GM18507 (cell line): ENCODE data around the gene NKRF.
A peak's percentile ranks its signal among the peaks of the same experiment; 100 is the strongest.
"Not testable (repeated sequence)": the region's sequence is repeated elsewhere in the genome, so short reads cannot be mapped to it uniquely, and the experiment has no call there.

Source experiments
- DNase-seq: peaks from one replicate; pipeline ENCODE4 v3.0.0; 2011; ENCODE audit warnings: low read depth; ENCODE audit not compliant: insufficient read length; ENCODE audit errors: extremely low spot score
- FAIRE-seq: peaks from 2 replicates; lab custom pipeline; 2011; peaks lifted over from hg19 to GRCh38; lab: Jason Lieb, UNC

Gene NKRF

GRCh38 chrX:119606280-119607017 is at the start of gene NKRF:
Gene NKRF, minus strand, starts transcription at chrX:119606424.
- peak; percentile 98 for FAIRE-seq
- peak; percentile 56 for DNase-seq

GRCh38 chrX:119655125-119655524 is 48.9 kb upstream of the NKRF start:
- DNase-seq (no peak), FAIRE-seq (no peak)

- FAIRE-seq (no peak), DNase-seq (no peak)
These were observed 47.9 kb upstream of the NKRF start for GRCh38 chrX:119654112-119654531.

DNA sequence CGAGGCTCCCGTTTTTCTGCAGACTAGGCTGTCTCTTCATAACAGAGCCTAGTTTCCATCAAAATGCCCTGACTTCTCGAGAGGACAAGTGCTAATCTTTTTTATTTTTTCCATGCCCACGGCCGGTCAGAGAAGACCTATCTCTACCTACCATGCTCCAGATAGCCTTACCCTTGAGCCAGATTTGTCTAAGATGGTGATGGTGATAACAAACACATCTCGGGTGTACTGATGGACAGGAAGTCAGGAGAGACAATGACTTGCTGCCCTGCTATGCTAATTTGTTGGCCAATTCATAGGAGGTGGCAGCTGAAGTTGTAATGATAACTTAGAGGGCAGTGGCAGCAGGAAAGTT is 42.2 kb upstream of the NKRF start:
- FAIRE-seq (no peak), DNase-seq (no peak)

GRCh38 chrX:119647552-119648420 is 41.6 kb upstream of the NKRF start:
- DNase-seq (peak; percentile 42), FAIRE-seq (peak; percentile 100)

DNA sequence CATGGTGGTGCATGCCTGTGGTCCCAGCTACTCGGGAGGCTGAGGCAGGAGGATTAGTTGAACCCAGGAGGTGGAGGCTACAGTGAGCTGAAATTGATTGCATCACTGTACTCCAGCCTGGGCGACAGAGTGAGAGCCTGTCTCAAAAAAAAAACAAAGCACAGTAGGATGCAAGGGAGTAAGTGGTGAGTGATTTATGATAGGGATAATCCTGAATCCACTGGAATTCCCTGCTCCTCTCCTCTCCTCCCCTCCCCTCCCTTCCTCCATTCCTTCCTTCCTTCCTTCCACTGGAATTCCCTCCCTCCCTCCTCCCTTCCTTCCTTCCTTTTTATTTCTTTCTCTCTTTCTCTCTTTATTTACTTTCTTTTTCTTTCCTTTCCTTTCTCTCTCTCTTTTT is 40.9 kb upstream of the NKRF start:
- DNase-seq (no peak), FAIRE-seq (no peak)

GRCh38 chrX:119646515-119646914 is 40.3 kb upstream of the NKRF start:
- DNase-seq (no peak), FAIRE-seq (peak; percentile 95)

GRCh38 chrX:119643696-119644095 is 37.5 kb upstream of the NKRF start:
- DNase-seq (no peak), FAIRE-seq (no peak)

GRCh38 chrX:119640731-119641170 is 34.5 kb upstream of the NKRF start:
- FAIRE-seq = peak; percentile 73
- DNase-seq = no peak

DNA sequence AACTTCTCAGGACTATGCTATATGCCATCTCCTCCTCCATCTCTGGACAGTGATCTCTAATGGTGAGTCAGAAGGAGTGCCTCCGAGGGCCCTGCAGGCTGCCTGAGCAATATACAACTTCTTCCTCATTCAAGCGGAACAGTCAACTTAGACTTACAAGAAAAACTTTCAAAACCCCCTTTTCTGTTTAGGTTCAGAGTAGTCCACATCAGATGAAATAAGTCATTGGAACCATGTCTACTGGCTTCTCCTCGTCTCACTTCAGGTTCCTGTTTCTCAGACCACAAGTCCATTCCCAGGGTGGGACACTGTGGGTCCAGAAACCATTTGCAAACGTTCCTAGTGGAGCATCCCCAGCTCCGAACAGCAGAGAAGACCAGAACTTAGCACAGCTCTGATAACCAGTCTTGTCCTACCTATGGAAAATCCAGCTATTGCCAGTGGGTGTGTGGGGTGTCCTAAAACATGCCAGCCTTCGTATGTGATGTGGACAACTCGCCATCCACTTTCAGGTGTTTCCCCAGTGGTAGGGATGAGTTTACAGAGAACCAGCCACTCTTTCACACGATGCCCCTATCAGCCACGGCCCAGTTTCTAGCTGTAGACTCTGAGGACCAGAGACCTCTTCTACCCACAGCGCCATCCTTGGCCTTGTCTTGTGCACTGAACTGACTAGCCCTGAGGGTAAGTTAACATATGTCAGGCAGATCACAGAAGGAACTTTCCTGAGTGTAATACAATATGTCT is 32.7 kb upstream of the NKRF start:
- DNase-seq (no peak), FAIRE-seq (peak; percentile 95)

DNA sequence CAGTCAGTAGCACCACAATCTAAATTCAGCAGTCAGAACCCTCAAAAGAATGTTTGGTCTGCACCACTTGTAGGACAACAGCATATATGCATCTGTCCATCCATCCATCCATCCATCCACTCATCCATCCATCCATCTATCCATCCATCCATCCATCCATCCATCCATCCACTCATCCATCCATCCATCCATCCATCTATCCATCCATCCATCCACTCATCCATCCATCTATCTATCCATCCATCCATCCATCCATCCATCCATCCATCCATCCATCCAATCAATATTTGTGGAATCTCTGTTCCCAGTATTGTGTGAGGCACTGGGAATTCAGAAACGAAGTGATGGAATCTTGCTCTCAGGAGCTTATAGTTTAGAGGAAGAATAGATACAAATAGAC is 31.2 kb upstream of the NKRF start:
- DNase-seq, FAIRE-seq: not testable (repeated sequence)

DNA sequence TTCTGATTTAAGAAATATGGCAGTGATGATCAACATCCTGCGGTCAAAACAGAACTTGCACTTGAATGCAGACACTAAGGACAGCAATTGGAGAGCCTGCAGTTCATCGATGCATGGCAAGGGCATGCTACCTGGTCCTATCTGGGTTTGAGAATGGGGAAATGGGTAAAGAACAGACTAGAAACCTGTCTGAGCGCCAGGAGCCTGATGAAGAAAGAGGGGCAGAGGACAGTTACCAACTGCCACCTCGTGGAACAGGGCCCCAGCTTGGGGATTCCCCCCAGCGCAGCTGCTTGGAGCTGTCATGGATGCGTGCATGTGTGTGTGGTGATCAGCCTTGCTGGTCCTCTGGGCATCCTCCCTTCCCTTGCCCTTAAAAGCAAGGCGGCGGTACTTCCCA is 30.2 kb upstream of the NKRF start:
- FAIRE-seq (peak; percentile 74), DNase-seq (no peak)

DNA sequence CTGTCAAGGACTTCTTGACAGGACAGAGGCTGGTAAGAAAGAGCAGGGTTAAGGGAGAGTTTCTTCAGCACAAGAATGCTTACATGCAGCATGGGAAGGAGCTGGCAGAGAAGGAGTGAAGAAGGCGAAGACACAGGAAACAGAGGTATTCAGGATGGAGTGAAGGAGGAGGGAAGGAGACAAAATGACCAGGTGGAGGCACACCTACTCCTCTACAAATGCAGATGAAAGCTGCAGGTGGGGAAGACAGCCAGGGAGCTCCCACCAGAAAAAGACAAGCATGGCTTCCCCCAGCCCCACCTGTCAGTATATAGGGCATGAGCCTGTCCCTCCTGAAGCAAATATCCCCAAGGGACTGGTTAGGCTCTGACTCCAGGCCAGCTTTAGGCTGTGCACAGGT is 29.6 kb upstream of the NKRF start:
- no peak for DNase-seq
- peak; percentile 68 for FAIRE-seq

- peak; percentile 76 for FAIRE-seq
These were observed 29.0 kb upstream of the NKRF start for GRCh38 chrX:119635179-119635578.

GRCh38 chrX:119625843-119626242 is 19.6 kb upstream of the NKRF start:
- FAIRE-seq = no peak
- no peak for DNase-seq

More at GRCh38 chrX:119635179-119635578, 29.0 kb upstream of the NKRF start:
- DNase-seq = no peak

DNA sequence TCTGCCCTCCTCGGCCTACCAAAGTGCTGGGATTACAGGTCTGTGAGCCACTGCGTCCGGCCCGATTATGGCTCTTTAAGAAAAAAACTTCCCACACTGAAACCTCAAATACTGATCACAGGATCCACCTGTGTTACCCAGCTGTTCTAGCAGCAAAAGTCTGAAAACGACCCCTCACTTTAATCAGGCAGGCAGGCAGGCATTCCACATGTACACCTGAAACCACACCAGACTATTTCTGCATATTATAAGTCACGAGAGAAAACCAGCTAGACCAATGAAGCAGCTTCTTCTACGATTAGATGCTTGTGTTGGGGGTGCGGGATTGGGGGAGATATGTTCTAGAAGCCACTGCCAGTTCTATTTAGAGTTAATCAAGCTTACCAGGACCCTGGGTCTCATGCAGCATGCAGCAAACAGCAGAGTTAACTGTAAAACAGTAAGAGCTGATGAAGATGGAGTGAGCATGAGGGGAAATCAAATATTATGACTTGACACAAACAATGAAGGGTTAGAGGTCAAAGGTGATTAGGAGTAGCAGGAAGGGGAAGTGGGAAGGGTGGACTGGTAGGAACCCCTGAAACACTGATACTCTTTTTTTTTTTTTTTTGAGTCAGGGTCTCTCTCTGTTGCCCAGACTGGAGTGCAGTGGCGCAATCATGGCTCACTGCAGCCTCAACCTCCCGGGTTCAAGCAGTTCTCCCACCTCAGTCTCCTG is 18.9 kb upstream of the NKRF start:
- no peak for DNase-seq
- FAIRE-seq = no peak

GRCh38 chrX:119624417-119624816 is 18.2 kb upstream of the NKRF start:
- FAIRE-seq (no peak), DNase-seq (no peak)

DNA sequence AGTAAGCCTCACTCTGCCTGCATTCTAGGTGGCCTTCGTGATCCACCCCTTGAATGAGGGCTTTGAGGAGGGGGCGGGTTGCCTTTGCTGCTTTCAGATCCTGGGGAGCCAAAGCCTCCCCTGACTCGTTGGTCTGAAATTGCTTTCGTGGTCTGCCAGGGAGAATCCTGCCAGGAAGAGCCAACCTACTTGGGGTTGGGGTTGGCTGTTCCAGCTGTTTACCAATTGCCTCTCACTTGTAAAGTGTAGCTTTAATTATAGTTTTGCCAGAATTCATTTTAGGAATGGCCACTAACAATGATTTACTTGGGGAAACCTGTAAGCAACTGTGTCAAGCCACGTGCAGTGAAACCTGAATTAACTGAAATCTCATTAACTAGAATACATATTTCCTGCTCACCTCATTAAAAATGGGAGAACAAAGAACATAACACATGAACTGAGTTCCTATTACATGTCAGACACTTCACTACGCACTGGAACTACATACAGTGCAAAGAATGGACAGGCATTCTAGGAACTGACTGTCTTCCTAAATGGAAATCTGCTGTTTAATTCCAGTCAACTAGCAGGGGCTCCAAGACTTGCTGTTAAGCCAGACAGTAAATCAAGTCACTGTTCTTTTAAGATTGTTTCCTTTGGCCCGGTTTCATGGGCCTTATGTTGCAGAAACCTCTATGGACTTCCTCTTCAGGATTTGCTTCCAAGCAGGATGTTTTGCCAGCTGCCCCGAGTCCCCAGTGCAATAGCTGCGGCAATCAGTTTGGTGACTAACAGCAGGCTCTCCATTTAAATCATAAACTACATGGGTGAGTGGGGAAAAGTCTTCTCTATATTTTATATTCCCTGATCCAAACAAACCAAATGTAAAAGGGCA is 16.4 kb upstream of the NKRF start:
- FAIRE-seq = no peak
- no peak for DNase-seq

- FAIRE-seq = peak; percentile 76
- DNase-seq = no peak
These were observed 12.2 kb upstream of the NKRF start for GRCh38 chrX:119618439-119618838.
